SJCRH30 (cell line): ENCODE data around the gene ZBTB2. TPM values are rescaled to one million over a fixed set of nuclear protein-coding genes. Genes with fewer than 3 reads are reported as not detected.
A peak's percentile ranks its signal among the peaks of the same experiment; 100 is the strongest.

Source experiments
- DNase-seq, 2 experiments: peaks; one replicate each; pipeline ENCODE4 v3.0.0-alpha.2; 2015 to 2020
- H3K27ac ChIP-seq: fragments of 250-450 bp; sonication (Bioruptor Pico); 2 replicates; pipeline ENCODE4 v1.5.1; 2020; ENCODE audit warnings: mild to moderate bottlenecking, moderate library complexity
- H3K27me3 ChIP-seq: fragments of 250-450 bp; sonication (Bioruptor Pico); 2 replicates; pipeline ENCODE4 v1.5.1; 2020; ENCODE audit warnings: mild to moderate bottlenecking, moderate library complexity
- H3K36me3 ChIP-seq: fragments of 250-450 bp; sonication (Bioruptor Pico); 2 replicates; pipeline ENCODE4 v1.5.1; 2020; ENCODE audit warnings: mild to moderate bottlenecking, moderate library complexity
- H3K4me1 ChIP-seq: fragments of 250-450 bp; sonication (Bioruptor Pico); 2 replicates; pipeline ENCODE4 v1.5.1; 2020; ENCODE audit warnings: mild to moderate bottlenecking, moderate library complexity
- H3K4me3 ChIP-seq: fragments of 250-450 bp; sonication (Bioruptor Pico); 2 replicates; pipeline ENCODE4 v1.5.1; 2020; ENCODE audit warnings: mild to moderate bottlenecking, moderate library complexity
- H3K9me3 ChIP-seq: fragments of 250-450 bp; sonication (Bioruptor Pico); replicated peaks from 2 replicates; pipeline ENCODE4 v1.5.1; 2020; ENCODE audit warnings: mild to moderate bottlenecking, moderate library complexity
- total RNA-seq: library from RNA; depleted of rRNA; stranded (reverse); fragments of >200 nt; shearing (Covaris generic); gene quantifications from 2 replicates; pipeline ENCODE4 v1.2.3, GENCODE V29; 2014; rRNA removed

ZBTB2 gene
- total RNA-seq: 27.1 and 31.4 TPM in 2 replicates

- DNase-seq: peak; percentile 81 to 82
- Histone ChIP-seq H3K4me3 (peak within 1 kb of the TSS; percentile 99), H3K27me3 (no peaks in the 10 kb centered on the region), H3K4me1 (peaks cover 13% of the 10 kb centered on the region), H3K27ac (peak within 1 kb of the TSS; percentile 96), H3K36me3 (peaks cover 17% of the 10 kb centered on the region), H3K9me3 (no peaks in the 10 kb centered on the region)
Measured at GRCh38 chr6:151391471-151392413, at the start of gene ZBTB2. TSS of gene ZBTB2 (minus strand) at chr6:151391559. CDS start at chr6:151373637, 17,922 bp downstream.

DNA sequence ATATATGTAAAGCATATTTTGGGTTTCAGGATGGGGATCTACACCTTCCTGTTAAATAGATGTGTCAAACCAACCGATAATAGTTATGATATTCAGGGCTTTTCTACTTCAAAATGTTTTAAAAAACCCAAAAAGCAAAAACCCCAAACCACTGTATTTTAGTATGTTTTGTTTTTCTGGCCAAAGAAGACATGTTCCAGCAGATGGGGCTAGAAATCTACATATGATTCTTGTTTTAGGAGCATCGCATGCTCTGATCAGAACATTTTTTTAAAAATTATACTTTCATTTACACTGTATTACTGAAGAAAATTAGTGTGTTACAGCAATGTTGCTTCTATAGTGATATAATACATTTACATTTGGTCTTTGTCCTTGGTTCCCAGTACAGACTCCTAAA is 49.6 kb upstream of the ZBTB2 start:
- Histone ChIP-seq H3K27ac (no peak overlapping the region), H3K4me3 (no peak overlapping the region), H3K36me3 (peaks cover 6% of the 10 kb centered on the region), H3K9me3 (no peaks in the 10 kb centered on the region), H3K27me3 (no peaks in the 10 kb centered on the region), H3K4me1 (no peaks in the 10 kb centered on the region)
- no peak for DNase-seq

- peaks cover 8% of the 10 kb centered on the region for H3K36me3 ChIP-seq
- H3K4me3 ChIP-seq: no peak overlapping the region
- H3K4me1 ChIP-seq: no peaks in the 10 kb centered on the region
- no peaks in the 10 kb centered on the region for H3K27me3 ChIP-seq
- H3K27ac ChIP-seq: no peak overlapping the region
- DNase-seq: no peak
- H3K9me3 ChIP-seq: no peaks in the 10 kb centered on the region
Measured at GRCh38 chr6:151440498-151440897, 49.1 kb upstream of the ZBTB2 start.

DNA sequence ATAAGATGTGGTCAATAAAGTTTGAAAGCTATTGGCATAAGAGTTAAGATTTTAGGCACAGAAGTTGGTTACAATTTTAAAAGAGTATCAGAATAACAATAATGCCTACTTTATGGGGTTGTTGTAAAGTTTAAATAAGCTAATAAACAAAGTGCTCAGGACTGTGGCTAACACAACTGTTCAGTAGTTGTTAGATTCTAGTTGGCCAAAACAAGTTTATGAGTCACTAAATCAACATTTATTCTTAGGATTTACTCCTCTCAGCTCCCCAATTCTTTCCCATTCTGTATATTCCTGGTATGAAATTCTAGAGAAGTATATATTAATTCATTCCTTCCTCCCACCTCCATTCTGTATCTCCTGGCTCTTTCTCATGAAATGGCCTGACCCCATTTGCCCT is 46.0 kb upstream of the ZBTB2 start:
- DNase-seq: no peak
- no peaks in the 10 kb centered on the region for H3K9me3 ChIP-seq
- H3K4me3 ChIP-seq: no peak overlapping the region
- no peaks in the 10 kb centered on the region for H3K4me1 ChIP-seq
- H3K27me3 ChIP-seq: no peaks in the 10 kb centered on the region
- H3K36me3 ChIP-seq: peaks cover 21% of the 10 kb centered on the region; the same call in 1 of the 2 replicates
- H3K27ac ChIP-seq: no peak overlapping the region

- no peak for DNase-seq
- no peak overlapping the region for H3K27ac ChIP-seq
- peaks cover 25% of the 10 kb centered on the region; the same call in 1 of the 2 replicates for H3K36me3 ChIP-seq
Measured at GRCh38 chr6:151436802-151437201, 45.4 kb upstream of the ZBTB2 start.

GRCh38 chr6:151436300-151436699 is 44.9 kb upstream of the ZBTB2 start:
- DNase-seq: no peak
- no peak overlapping the region for H3K27ac ChIP-seq
- H3K9me3 ChIP-seq: no peaks in the 10 kb centered on the region
- no peaks in the 10 kb centered on the region for H3K27me3 ChIP-seq
- no peak overlapping the region for H3K4me3 ChIP-seq
- H3K36me3 ChIP-seq: peaks cover 23% of the 10 kb centered on the region; the same call in 1 of the 2 replicates
- no peaks in the 10 kb centered on the region for H3K4me1 ChIP-seq

More at GRCh38 chr6:151436802-151437201, 45.4 kb upstream of the ZBTB2 start:
- Histone ChIP-seq H3K9me3 (no peaks in the 10 kb centered on the region), H3K4me3 (no peak overlapping the region), H3K4me1 (no peaks in the 10 kb centered on the region), H3K27me3 (no peaks in the 10 kb centered on the region)

GRCh38 chr6:151434369-151434768 is 43.0 kb upstream of the ZBTB2 start:
- H3K9me3 ChIP-seq: no peaks in the 10 kb centered on the region
- no peaks in the 10 kb centered on the region for H3K4me1 ChIP-seq

GRCh38 chr6:151432651-151433050 is 41.3 kb upstream of the ZBTB2 start:
- Histone ChIP-seq H3K4me3 (no peak overlapping the region), H3K27me3 (no peaks in the 10 kb centered on the region), H3K27ac (no peak overlapping the region), H3K36me3 (peaks cover 48% of the 10 kb centered on the region), H3K9me3 (no peaks in the 10 kb centered on the region), H3K4me1 (no peaks in the 10 kb centered on the region)
- DNase-seq: no peak

More at GRCh38 chr6:151434369-151434768, 43.0 kb upstream of the ZBTB2 start:
- no peak overlapping the region for H3K27ac ChIP-seq
- H3K36me3 ChIP-seq: peaks cover 39% of the 10 kb centered on the region
- no peak overlapping the region for H3K4me3 ChIP-seq
- DNase-seq: no peak
- H3K27me3 ChIP-seq: no peaks in the 10 kb centered on the region

DNA sequence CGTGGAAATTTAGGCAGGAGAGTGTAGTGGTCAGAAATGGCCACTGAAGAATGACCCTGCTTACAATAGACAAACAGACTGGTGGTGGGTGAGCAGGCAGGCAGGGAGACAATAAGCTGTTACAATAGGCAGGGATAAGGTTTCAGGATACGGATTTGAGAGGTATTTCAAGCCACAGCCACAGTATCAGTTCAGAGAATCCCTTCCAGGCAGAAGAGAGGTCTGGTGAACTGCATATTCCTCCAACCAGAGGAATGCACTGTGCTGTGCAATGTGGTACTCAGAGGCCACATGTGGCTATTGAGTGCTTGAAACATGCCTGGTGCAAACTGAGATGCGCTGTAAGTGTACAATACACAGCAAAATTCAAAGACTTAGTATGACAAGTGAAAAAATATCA is 40.0 kb upstream of the ZBTB2 start:
- H3K4me3 ChIP-seq: no peak overlapping the region
- DNase-seq: no peak
- no peak overlapping the region for H3K27ac ChIP-seq
- H3K9me3 ChIP-seq: no peaks in the 10 kb centered on the region
- no peaks in the 10 kb centered on the region for H3K4me1 ChIP-seq
- H3K27me3 ChIP-seq: no peaks in the 10 kb centered on the region
- peaks cover 61% of the 10 kb centered on the region for H3K36me3 ChIP-seq

GRCh38 chr6:151430886-151431285 is 39.5 kb upstream of the ZBTB2 start:
- H3K4me3 ChIP-seq: no peak overlapping the region
- peaks cover 64% of the 10 kb centered on the region for H3K36me3 ChIP-seq
- H3K4me1 ChIP-seq: no peaks in the 10 kb centered on the region
- no peak overlapping the region for H3K27ac ChIP-seq
- no peaks in the 10 kb centered on the region for H3K27me3 ChIP-seq
- no peaks in the 10 kb centered on the region for H3K9me3 ChIP-seq
- no peak for DNase-seq

DNA sequence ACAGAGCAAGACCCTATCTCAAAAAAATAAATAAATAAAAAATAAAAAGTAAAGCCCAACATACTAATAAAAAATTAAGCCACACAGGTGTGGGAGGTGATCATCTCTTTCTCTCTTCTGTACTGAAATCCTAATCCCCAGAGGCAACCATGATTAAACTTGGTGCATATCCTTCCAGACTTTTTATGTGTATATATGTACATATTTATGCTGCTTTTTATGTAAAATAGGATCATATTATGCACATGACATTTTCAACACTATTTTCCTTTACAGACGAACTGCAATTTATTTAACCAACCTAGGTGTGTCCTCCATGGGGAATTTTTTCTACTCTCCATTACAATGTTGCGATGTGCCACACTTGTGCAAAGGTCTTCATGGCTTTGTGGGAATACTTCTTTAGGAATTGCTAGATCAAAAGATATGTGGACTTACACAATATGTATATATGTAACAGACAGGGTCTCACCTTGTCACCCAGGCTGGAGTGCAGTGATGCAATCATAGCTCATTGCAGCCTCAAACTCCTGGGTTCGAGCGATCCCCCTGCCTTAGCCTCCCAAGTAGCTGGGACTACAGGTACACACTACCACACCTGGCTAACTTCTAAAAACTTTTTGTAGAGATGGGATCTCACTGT is 36.9 kb upstream of the ZBTB2 start:
- Histone ChIP-seq H3K36me3 (peaks cover 65% of the 10 kb centered on the region), H3K4me3 (no peak overlapping the region), H3K27me3 (no peaks in the 10 kb centered on the region), H3K27ac (no peak overlapping the region), H3K4me1 (no peaks in the 10 kb centered on the region), H3K9me3 (no peaks in the 10 kb centered on the region)
- DNase-seq: no peak

- Histone ChIP-seq H3K9me3 (no peaks in the 10 kb centered on the region), H3K4me1 (no peaks in the 10 kb centered on the region), H3K27ac (no peak overlapping the region), H3K27me3 (no peaks in the 10 kb centered on the region), H3K4me3 (no peak overlapping the region), H3K36me3 (peaks cover 72% of the 10 kb centered on the region)
- no peak for DNase-seq
Measured at GRCh38 chr6:151425561-151425960, 34.2 kb upstream of the ZBTB2 start.

DNA sequence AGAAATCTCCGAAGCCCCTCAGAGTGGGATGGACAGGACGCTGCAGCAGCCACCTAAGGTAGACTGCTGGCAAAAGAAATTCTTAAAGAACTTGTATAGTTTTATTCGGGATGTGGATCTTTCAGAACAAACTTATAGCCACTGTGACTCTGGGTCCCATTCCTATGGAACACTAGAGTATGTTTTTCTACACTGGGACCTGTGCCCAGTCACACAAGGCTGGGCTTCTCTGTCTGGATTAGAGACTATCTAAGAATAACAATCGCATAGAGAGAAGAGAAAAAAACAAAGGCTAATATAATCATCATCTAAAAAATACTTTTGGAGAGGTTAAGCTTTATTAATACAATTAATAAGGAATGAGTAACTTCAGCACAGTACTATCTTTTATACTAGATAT is 31.6 kb upstream of the ZBTB2 start:
- Histone ChIP-seq H3K4me1 (no peaks in the 10 kb centered on the region), H3K9me3 (no peaks in the 10 kb centered on the region), H3K36me3 (peaks cover 75% of the 10 kb centered on the region), H3K27ac (no peak overlapping the region), H3K27me3 (no peaks in the 10 kb centered on the region; the same call in 1 of the 2 replicates), H3K4me3 (no peak overlapping the region)
- DNase-seq: no peak

GRCh38 chr6:151417477-151417876 is 26.1 kb upstream of the ZBTB2 start:
- H3K27ac ChIP-seq: no peak overlapping the region
- H3K4me1 ChIP-seq: no peaks in the 10 kb centered on the region
- no peaks in the 10 kb centered on the region; the same call in 1 of the 2 replicates for H3K27me3 ChIP-seq
- DNase-seq: no peak
- no peak overlapping the region for H3K4me3 ChIP-seq
- H3K9me3 ChIP-seq: no peaks in the 10 kb centered on the region
- H3K36me3 ChIP-seq: peaks cover 88% of the 10 kb centered on the region

DNA sequence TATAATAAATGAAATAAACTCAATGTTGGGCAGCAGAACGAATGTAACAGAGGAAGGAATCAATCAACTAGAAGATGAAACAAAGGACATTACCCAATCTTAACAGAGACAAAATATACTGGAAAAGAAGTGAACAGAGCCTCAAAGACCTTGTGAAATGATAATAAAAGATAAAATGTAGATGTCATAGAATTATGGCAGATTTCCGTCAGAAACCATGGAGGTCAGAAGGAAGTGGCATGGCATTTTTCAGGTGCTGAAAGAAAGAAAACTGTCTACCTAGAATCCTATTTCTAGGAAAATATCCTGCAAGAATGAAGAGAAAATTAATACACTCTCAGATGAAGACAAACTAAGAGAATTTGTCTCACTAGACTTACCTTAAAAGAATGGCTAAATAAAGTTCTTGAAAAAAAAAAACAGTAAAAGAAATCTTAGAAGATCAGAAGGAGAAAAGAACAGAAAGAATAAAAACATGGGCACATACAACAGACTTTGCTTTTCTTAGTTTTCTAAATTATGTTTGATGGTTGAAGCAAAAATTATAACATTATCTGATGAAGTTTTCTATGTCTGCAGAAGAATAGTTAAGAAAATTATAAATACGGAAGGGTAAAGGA is 23.4 kb upstream of the ZBTB2 start:
- H3K27ac ChIP-seq: no peak overlapping the region
- H3K27me3 ChIP-seq: no peaks in the 10 kb centered on the region; the same call in 1 of the 2 replicates
- no peak overlapping the region for H3K4me3 ChIP-seq
- no peaks in the 10 kb centered on the region for H3K4me1 ChIP-seq
- DNase-seq: no peak
- no peaks in the 10 kb centered on the region for H3K9me3 ChIP-seq
- peaks cover 79% of the 10 kb centered on the region for H3K36me3 ChIP-seq
